Right lobe of liver (tissue), 6 donors: Measurements from ENCODE around the gene IFI30. TPM values are rescaled to one million over a fixed set of nuclear protein-coding genes. Genes with fewer than 3 reads are reported as not detected.

Experiments used
- ATAC-seq, 4 donors: fragments of 200-7000 bp; cut with Tn5 transposase; one replicate each; pipeline ENCODE4 v1.9.1; 2020; ENCODE audit warnings: mild to moderate bottlenecking in 4 of 4, moderate library complexity in 4 of 4
- DNase-seq, 3 donors: peaks; one replicate each; pipeline ENCODE4 v3.0.0-alpha.2; 2020
- H3K27ac ChIP-seq, 3 donors: fragments of 200-600 bp; one replicate each; pipeline ENCODE4 v1.8.0; 2022
- H3K27me3 ChIP-seq, 2 donors: fragments of 200-600 bp; one replicate each; pipeline ENCODE4 v1.8.0; 2022
- H3K36me3 ChIP-seq, 4 donors: fragments of 200-600 bp; sonication (generic) in 1 of 4; one replicate each; pipeline versions ENCODE4 v1.5.1 to v1.8.0; 2017 to 2022; ENCODE audit warnings: control low read depth in 1 of 4
- H3K4me1 ChIP-seq, 4 donors: fragments of 200-600 bp; sonication (generic) in 1 of 4; one replicate each; pipeline versions ENCODE4 v1.5.1 to v1.8.0; 2017 to 2022; ENCODE audit warnings: control low read depth in 1 of 4
- H3K4me3 ChIP-seq, 3 donors: fragments of 200-600 bp; one replicate each; pipeline ENCODE4 v1.8.0; 2022
- H3K9me3 ChIP-seq, 4 donors: fragments of 200-600 bp; sonication (generic) in 1 of 4; one replicate each; pipeline versions ENCODE4 v1.5.1 to v1.8.0; 2017 to 2022; ENCODE audit warnings: control low read depth in 1 of 4
- CTCF ChIP-seq, 4 donors: fragments of 200-600 bp in 3 of 4; fragments of 450-650 bp in 1 of 4; IDR thresholded peaks; one replicate each; pipeline versions ENCODE4 v1.5.1 to v1.8.0; 2016 to 2022; ENCODE audit warnings: antibody characterized with exemption in 4 of 4, mild to moderate bottlenecking in 2 of 4
- POLR2A ChIP-seq: fragments of 450-650 bp; IDR thresholded peaks from one replicate; pipeline ENCODE4 v1.6.1; 2017; ENCODE audit warnings: antibody characterized with exemption, mild to moderate bottlenecking
- WGBS: methylation state at CpG from one replicate; pipeline ENCODE4 v1.1.6; 2018; ENCODE audit warnings: low coverage, low lambda C conversion rate; ENCODE audit not compliant: insufficient coverage; ENCODE audit errors: missing lambda C conversion rate; 5-methylcytosine and 5-hydroxymethylcytosine counted together
- intact Hi-C, 2 donors: fragments of 100-400 bp; cut with DNase I; formaldehyde crosslinking; loops; one replicate each; pipeline versions ENCODE4 v1.11.2 to v1.14.1; 2022
- total RNA-seq, 6 experiments: library from RNA; depleted of rRNA in 2 of 6; stranded (reverse); fragments of >200 nt in 2 of 6; fragmentation: NEBNext Ultra II Directional in 3 of 6; extraction: Animal tissue kit (Norgen Biotek cat#: 25700) in 3 of 6; gene quantifications; one replicate each; pipeline versions ENCODE4 v1.1.0 to v1.2.4, GENCODE V29; 2016 to 2023
- donor health status: DM: no; HTN: yes; CAD: no.
- donor health status: DM: no; HTN: no; CAD: no.
- donor health status: DM: no; HTN: no; CAD: no.
- donor health status: DM: no; HTN: yes; CAD: no.
- donor health status: DM: no; HTN: yes; CAD: no.

Gene IFI30
- total RNA-seq, 6 experiments from 2014 or later: 54.0 to 205 (median 91.8) TPM

GRCh38 chr19:18165794-18166544, 7.6 kb upstream of the IFI30 start:
- Histone ChIP-seq H3K4me3 (no peak overlapping the region), H3K4me1 (peaks cover 0 to 5% (median 2%) of the 10 kb centered on the region in 4 donors), H3K9me3 (no peaks in the 10 kb centered on the region), H3K36me3 (peaks cover 0 to 63% (median 15%) of the 10 kb centered on the region in 4 donors), H3K27ac (no peak overlapping the region), H3K27me3 (no peaks in the 10 kb centered on the region)
- no peak for ATAC-seq
- no peak for DNase-seq
- TF ChIP-seq CTCF (IDR thresholded peaks at IDR 0.05) (no peak), POLR2A (no peak)
- WGBS: 91% methylated on average over 9 of the region's 15 CpGs
- intact Hi-C loops: loop anchor here (5.0 kb wide), 1 partner anchor 54 kb away; no protein-coding TSS in a partner anchor

- intact Hi-C loops: loop anchor here (5.0 kb wide), 1 partner anchor 55 kb away; no protein-coding TSS in a partner anchor
- no peak overlapping the region for H3K4me3 ChIP-seq
Observed at GRCh38 chr19:18167011-18167410, 6.6 kb upstream of the IFI30 start.

GRCh38 chr19:18167975-18168645, 5.5 kb upstream of the IFI30 start:
- no peaks in the 10 kb centered on the region for H3K9me3 ChIP-seq
- H3K27me3 ChIP-seq: no peaks in the 10 kb centered on the region
- ATAC-seq (peak; percentile 63 to 74 (median 66)), DNase-seq (peak in 1 of 3 donors; percentile 61)
- no peak overlapping the region for H3K4me3 ChIP-seq
- WGBS: 61% methylated on average over 11 of the region's 14 CpGs
- H3K4me1 ChIP-seq: peaks cover 0 to under 1% (median 0%) of the 10 kb centered on the region in 4 donors
- peak; percentile 63 to 77 (median 68) for TF ChIP-seq CTCF (IDR thresholded peaks at IDR 0.05)
- no peak for TF ChIP-seq POLR2A
- H3K36me3 ChIP-seq: peaks cover 0 to 53% (median 13%) of the 10 kb centered on the region in 4 donors
- intact Hi-C loops: loop anchor here (5.0 kb wide), 1 partner anchor 56 kb away; no protein-coding TSS in a partner anchor
- no peak overlapping the region for H3K27ac ChIP-seq

More at GRCh38 chr19:18167011-18167410, 6.6 kb upstream of the IFI30 start:
- no peaks in the 10 kb centered on the region for H3K27me3 ChIP-seq
- H3K4me1 ChIP-seq: no peaks in the 10 kb centered on the region
- peaks cover 0 to 63% (median 15%) of the 10 kb centered on the region in 4 donors for H3K36me3 ChIP-seq
- ATAC-seq (no peak), DNase-seq (no peak)
- no peak for TF ChIP-seq CTCF (IDR thresholded peaks at IDR 0.05)
- no peak for TF ChIP-seq POLR2A
- H3K27ac ChIP-seq: no peak overlapping the region
- H3K9me3 ChIP-seq: no peaks in the 10 kb centered on the region
- 96% methylated on average over 8 of the region's 21 CpGs for WGBS

- intact Hi-C loops: loop anchor here (5.0 kb wide), 1 partner anchor 57 kb away; no protein-coding TSS in a partner anchor
- Histone ChIP-seq H3K36me3 (peaks cover 0 to 47% (median 11%) of the 10 kb centered on the region in 4 donors), H3K4me3 (no peak overlapping the region), H3K4me1 (peaks cover 0 to 3% (median 0%) of the 10 kb centered on the region in 4 donors), H3K27ac (peak overlapping the region in 2 of 3 donors; percentile 50 to 57), H3K27me3 (no peaks in the 10 kb centered on the region), H3K9me3 (no peaks in the 10 kb centered on the region)
- peak in 1 of 3 donors; percentile 56 for DNase-seq
- TF ChIP-seq CTCF (IDR thresholded peaks at IDR 0.05) (no peak), POLR2A (no peak)
- no peak for ATAC-seq
- 80% methylated on average over 1 of the region's 66 CpGs for WGBS
Observed at GRCh38 chr19:18168673-18169381, 4.8 kb upstream of the IFI30 start.
